Bronchial epithelial cell (primary cell): Measurements from ENCODE around the gene CRX. TPM values are rescaled to one million over a fixed set of nuclear protein-coding genes. Genes with fewer than 3 reads are reported as not detected.
"Not testable (repeated sequence)": the region's sequence is repeated elsewhere in the genome, so short reads cannot be mapped to it uniquely, and the experiment has no call there.

Experiments
- DNase-seq: peaks from one replicate; pipeline ENCODE4 v3.0.0-alpha.2; 2010; ENCODE audit warnings: low read depth
- FAIRE-seq: peaks from 2 replicates; lab custom pipeline; 2011; peaks lifted over from hg19 to GRCh38; lab: Jason Lieb, UNC
- H3K27me3 ChIP-seq: 2 replicates; pipeline ENCODE4 v1.5.1; 2011; ENCODE audit warnings: low read length; ENCODE audit not compliant: control insufficient read depth, insufficient read depth
- H3K36me3 ChIP-seq: 2 replicates; pipeline ENCODE4 v1.5.1; 2011; ENCODE audit warnings: low read length; ENCODE audit not compliant: control insufficient read depth, insufficient read depth
- H3K4me3 ChIP-seq: 2 replicates; pipeline ENCODE4 v1.5.1; 2011; ENCODE audit warnings: mild to moderate bottlenecking, low read depth, low read length, control low read depth
- total RNA-seq: library from RNA; depleted of rRNA; stranded (reverse); fragments of >200 nt; gene quantifications from 2 replicates; pipeline ENCODE4 v1.2.1, GENCODE V29; 2014
- TF ChIP-seq, protein P1 (sequence below): IDR thresholded peaks from 2 replicates; pipeline ENCODE4 v1.5.1; 2011; ENCODE audit warnings: mild to moderate bottlenecking, moderate library complexity, low read length, control low read depth, inconsistent platforms; ENCODE audit not compliant: insufficient read depth, severe bottlenecking

The CRX gene
- total RNA-seq, 1 donor from 2014 or later = not detected

- TF ChIP-seq, protein P1, sequence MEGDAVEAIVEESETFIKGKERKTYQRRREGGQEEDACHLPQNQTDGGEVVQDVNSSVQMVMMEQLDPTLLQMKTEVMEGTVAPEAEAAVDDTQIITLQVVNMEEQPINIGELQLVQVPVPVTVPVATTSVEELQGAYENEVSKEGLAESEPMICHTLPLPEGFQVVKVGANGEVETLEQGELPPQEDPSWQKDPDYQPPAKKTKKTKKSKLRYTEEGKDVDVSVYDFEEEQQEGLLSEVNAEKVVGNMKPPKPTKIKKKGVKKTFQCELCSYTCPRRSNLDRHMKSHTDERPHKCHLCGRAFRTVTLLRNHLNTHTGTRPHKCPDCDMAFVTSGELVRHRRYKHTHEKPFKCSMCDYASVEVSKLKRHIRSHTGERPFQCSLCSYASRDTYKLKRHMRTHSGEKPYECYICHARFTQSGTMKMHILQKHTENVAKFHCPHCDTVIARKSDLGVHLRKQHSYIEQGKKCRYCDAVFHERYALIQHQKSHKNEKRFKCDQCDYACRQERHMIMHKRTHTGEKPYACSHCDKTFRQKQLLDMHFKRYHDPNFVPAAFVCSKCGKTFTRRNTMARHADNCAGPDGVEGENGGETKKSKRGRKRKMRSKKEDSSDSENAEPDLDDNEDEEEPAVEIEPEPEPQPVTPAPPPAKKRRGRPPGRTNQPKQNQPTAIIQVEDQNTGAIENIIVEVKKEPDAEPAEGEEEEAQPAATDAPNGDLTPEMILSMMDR = no peak
Observed at GRCh38 chr19:47798904-47799266, 22.9 kb upstream of the CRX start.

GRCh38 chr19:47801270-47801669 lies 20.5 kb upstream of the CRX start:
- H3K27me3 ChIP-seq = no peaks in the 10 kb centered on the region
- no peak for DNase-seq
- H3K36me3 ChIP-seq = no peaks in the 10 kb centered on the region
- H3K4me3 ChIP-seq = no peak overlapping the region
- TF ChIP-seq, protein P1 = no peak
- peak; percentile 97 for FAIRE-seq

More at GRCh38 chr19:47798904-47799266, 22.9 kb upstream of the CRX start:
- DNase-seq = no peak
- no peak for FAIRE-seq
- H3K27me3 ChIP-seq = no peaks in the 10 kb centered on the region
- no peak overlapping the region for H3K4me3 ChIP-seq
- no peaks in the 10 kb centered on the region for H3K36me3 ChIP-seq

DNA sequence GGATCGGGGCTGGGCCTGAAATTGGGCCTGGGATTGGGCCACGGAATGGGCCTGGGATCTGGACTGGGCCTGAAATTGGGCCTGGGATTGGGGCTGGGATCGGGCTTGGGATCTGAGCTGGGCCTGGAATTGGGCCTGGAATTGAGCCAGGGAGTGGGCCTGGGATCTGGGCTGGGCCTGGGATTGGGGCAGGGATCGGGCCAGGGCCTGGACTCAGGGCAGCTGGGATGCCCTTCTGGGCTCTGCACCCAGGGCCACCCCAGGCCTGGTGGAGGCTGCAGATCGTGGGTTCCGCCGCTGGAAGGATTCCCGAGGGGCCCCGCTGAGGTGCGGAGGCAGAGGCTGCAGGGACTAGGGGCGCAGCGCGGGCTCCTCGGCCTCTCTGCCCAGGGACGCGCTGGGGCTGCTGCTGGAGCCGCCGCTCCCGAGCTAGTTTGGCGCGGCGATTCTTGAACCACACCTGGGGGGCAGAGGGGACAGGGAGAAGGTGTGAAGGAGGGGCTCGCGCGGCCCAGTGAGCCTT lies 19.2 kb upstream of the CRX start:
- H3K4me3 ChIP-seq = no peak overlapping the region
- no peaks in the 10 kb centered on the region for H3K36me3 ChIP-seq
- no peaks in the 10 kb centered on the region for H3K27me3 ChIP-seq
- TF ChIP-seq, protein P1 = no peak
- no peak for DNase-seq
- FAIRE-seq = no peak

DNA sequence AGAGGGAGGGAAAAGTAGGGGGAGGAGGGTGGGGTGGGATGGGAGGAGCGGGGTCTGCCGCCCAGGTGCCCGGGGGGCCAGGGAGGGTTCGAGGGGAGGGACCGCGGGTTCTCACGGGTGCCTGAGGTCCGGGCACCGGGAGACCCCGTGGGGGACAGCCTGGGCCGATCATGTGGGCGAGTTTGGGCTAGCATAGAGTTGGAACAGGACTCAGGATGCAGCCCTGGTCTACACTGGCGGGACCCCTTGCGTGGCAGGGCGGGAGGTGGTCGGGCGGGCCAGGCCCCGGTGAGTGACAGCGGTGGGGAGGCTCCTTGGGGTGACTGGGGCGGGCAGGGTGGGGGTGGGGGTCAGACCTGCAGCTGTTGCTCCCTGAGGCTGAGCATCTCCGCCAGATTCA lies 18.6 kb upstream of the CRX start:
- H3K4me3 ChIP-seq, H3K27me3 ChIP-seq, H3K36me3 ChIP-seq, FAIRE-seq, DNase-seq: not testable (repeated sequence)

GRCh38 chr19:47803671-47804070 lies 18.1 kb upstream of the CRX start:
- H3K4me3 ChIP-seq, FAIRE-seq, DNase-seq: not testable (repeated sequence)

GRCh38 chr19:47804451-47804850 lies 17.3 kb upstream of the CRX start, which contains the start of gene TPRX1:
TSS of gene TPRX1 (minus strand) at chr19:47804551. CDS start at chr19:47804539, 12 bp downstream.
- FAIRE-seq = peak; percentile 32
- not testable (repeated sequence) for H3K36me3 ChIP-seq

More at GRCh38 chr19:47803671-47804070, 18.1 kb upstream of the CRX start:
- H3K36me3 ChIP-seq, H3K27me3 ChIP-seq: not testable (repeated sequence)

GRCh38 chr19:47805313-47805712 lies 16.4 kb upstream of the CRX start:
- no peak for DNase-seq
- H3K4me3 ChIP-seq = no peak overlapping the region
- TF ChIP-seq, protein P1 = no peak
- no peaks in the 10 kb centered on the region for H3K27me3 ChIP-seq
- FAIRE-seq = no peak
- no peaks in the 10 kb centered on the region for H3K36me3 ChIP-seq

More at GRCh38 chr19:47804451-47804850, 17.3 kb upstream of the CRX start, which contains the start of gene TPRX1:
- not testable (repeated sequence) for H3K27me3 ChIP-seq, H3K4me3 ChIP-seq, DNase-seq
